GM19193 (cell line): ENCODE data around the gene ESYT3.

Experiments used
- POLR2A ChIP-seq: IDR thresholded peaks from 4 replicates; pipeline ENCODE4 v1.6.1; 2011; ENCODE audit not compliant: insufficient read depth, insufficient read length; ENCODE audit errors: extremely low read depth

The ESYT3 gene

DNA sequence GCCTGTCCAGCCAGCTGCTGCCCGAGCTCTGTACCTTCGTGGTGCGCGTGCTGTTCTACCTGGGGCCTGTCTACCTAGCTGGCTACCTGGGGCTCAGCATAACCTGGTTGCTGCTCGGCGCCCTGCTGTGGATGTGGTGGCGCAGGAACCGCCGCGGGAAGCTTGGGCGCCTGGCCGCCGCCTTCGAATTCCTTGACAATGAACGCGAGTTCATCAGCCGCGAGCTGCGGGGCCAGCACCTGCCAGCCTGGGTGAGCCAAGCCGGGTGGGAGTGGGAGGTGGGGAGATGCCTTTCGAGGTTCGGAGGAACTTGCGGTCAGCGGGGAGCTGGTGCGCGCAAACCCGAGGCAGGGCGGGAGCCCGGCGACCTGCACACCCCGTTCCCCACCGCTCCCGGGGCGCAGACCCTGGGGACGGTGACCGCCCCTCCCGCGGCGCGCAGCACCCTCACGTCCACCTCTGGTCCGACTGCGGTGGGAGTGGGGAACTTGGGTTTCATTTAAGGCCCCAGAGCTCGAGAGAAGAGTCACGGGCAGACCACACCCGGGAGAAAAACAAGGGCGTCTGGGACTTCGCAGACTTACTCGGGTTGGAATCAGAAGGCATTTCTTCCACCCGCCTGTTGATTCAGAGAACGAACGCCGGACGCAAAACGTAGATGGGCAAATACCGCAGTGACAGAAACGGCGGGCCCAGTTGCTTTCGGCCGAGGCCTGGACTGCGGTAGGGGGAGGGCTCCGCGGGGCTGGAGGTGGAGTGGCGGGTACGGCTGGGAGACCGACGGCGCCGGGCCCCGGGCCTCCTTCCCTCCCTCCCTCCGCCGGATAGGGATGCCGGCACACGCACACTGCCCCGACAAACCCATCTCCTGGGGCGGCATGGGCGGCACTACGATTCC lies 708 bp downstream of the ESYT3 start:
- no peak for TF ChIP-seq POLR2A

DNA sequence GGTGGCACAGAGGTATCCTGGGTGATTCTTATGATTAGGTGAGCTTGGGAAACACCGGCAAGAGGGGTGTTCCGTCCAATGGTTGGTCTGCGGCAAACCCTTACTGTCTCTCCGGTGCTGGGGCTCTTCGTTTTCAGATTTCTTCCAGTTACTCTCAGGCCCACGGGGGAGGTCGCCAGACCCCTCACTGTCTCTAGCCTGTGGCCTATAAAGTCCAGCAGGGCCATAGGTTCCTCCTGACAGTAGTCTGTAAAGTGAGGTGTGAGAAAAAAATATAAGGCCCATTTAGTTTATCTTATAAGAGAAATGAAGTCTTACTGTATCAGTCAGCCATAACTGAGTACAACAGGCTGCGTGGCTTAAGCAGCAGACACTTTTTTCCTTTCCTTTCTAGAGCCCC lies 1.4 kb downstream of the ESYT3 start:
- no peak for TF ChIP-seq POLR2A

DNA sequence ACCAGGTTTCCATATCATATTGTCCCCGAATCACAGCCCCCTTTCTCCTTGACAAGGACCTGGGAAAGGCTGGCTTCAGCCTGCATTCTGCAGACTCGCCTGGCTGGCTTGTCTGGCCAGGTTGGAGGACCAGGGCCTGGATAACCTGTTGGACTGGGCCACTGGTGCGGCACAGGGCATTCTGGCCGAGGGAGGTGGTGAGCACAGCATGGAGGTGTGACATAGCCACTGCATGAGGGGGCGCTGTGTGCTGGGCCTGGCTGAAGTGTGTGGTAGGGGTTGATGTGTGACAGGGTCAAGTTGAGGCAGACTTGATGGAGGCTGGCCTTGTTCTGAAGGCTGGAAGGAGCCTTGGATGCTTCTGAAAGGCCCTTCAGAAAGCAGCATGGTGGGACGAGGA lies 2.9 kb downstream of the ESYT3 start:
- no peak for TF ChIP-seq POLR2A

DNA sequence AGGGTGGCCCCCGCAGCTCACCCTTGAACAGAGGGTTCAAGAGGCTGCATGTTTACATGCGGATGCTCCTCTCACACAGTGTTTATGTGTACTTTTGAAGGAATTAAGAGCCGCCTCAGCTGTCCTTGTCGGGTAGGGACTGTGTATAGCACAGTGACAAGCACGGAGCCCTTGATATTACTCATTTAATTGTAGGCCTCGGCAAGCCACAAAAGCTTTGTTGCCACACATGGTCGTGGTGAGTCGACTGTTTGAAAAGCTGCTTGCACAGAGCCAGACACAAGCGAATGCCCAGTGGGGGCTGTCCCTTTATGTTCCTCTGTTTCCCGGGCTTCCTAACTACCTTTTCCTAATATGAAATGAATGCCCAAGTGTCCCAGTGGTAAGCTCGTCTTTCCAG lies 4.5 kb downstream of the ESYT3 start:
- TF ChIP-seq POLR2A, result no peak

DNA sequence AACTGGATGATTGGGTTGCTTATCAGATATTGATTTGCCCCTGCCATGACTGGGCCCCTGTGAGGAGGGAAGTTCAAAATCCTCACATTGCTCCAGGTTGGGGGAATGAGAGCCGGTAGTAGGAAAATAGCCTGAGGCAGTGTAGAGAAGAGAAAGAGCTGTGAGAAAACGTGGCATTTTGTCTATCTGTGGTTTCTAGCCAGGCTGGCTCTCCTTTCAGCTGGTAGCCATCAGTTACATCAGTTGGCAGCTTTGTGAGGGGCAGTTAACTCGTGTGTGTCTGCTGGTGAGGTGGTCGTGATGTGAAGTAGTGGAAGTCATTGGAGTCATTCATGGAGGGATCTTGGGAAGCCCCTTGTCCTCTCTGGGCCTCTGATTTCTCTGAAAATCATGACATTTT lies 5.2 kb downstream of the ESYT3 start:
- no peak for TF ChIP-seq POLR2A

DNA sequence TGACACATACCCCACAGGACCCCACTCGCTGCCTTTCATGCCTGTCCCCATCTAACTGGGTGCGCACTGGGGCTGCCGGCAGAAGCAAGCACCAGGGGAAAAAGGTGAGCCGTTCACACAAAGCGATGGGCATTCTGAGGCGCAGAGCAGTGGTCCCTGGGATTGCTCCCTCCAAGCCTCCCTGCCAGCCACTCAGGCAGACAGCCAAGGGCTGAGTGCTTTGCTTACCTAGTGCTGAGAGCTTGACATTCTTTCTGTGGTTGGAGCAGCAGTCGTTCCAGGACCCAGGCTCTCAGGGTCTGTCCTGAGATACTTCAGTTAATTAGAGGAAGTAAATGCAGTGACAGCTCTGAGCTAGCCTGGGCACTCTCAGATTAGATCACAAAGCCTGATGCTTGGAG lies 5.7 kb downstream of the ESYT3 start:
- TF ChIP-seq POLR2A, result no peak

DNA sequence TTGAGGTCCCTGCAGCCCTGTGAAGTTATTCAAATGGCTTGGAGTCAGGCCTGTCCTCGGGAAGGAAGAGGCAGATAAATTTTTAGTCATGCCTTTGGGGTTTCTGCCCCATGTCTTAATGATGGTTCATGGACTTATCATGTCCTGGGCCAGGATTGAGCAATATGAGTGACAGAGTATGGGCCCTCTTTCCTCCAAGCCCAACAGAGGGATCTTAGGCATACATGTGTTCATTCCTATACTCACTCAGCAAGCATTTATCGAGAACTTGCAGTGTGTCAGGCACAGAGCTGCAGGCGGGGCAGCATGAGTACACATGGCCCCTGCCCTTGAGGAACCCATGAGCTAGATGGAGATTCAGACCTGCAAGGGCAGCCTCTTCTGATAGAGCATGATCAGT lies 6.2 kb downstream of the ESYT3 start:
- TF ChIP-seq POLR2A, result no peak

DNA sequence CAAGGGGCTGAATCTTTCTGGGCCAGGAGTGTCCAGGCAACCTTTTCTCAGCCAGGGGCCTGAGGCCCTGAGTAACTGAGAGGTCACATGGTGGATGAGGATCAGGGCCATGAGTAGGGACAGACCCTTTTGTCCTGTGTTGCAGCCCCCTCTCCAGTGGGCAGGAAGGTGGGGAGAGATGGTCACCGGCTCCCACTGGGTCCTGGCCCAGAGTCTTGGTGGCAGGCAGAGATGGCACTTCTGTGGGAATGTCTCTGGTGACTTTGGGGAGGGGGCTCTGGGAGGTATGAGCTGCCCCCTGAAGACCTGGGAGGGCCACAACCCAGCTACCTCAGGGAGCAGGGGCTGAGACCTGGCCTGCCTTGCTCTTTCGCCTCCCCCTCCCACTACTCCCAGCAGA lies 6.8 kb downstream of the ESYT3 start:
- TF ChIP-seq POLR2A, result no peak

DNA sequence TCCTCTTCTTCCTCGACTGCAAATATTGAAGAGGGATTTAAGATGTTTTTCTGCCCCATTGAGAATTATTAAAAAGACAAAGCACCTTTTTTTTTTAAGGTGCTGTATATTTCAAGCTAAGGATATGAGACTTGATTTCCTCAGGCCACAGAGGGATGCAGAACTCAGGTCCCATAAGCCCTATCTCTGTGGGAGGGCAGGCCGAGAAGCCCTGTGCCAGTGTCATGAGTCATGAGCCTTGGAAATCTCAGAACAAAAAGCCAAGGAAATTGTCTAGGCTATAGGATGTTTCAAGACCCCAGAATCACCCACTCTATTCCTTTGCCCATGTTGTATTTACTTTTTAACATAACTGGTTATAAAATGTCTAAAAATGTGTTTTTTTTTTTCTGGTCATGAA lies 7.3 kb downstream of the ESYT3 start:
- TF ChIP-seq POLR2A, result no peak

DNA sequence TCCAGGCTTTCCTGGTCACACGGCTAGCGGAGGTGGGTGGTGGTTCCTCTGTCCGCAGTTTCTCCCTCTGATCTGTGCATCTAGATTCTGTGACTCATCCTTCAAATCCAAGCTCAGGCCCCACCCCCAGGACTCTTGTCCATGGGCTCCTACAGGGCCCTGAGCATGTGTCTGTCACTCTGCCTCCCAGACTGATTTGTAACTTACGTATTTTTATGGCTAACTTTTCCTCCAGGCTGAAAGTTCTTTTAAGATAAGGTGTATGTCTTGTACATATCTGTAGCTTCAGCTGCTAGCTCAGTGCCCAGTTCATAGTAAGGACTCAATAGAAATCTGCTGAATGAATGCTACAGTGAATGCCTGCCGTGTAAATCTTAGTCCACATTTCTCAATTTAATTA lies 8.0 kb downstream of the ESYT3 start:
- no peak for TF ChIP-seq POLR2A

DNA sequence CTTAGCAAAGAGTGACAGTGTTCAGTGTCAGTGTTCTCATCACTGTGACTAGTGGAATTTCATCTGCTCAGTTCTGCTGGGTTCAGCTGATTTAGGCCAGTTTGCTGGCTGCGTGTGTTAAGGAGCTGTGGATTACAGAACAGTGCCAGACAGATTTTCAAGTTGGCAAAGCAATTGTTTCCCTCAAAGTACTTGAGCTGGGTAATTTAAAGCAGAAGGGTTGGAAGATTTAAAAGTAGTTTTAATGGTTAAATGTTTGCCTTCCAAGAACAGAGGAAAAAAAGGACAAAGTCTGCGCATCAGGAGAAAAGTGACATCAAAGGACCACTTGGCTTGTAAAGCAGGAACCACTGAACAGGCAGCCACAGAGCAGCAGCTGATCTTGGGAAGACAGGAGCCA lies 8.7 kb downstream of the ESYT3 start:
- TF ChIP-seq POLR2A, result no peak

DNA sequence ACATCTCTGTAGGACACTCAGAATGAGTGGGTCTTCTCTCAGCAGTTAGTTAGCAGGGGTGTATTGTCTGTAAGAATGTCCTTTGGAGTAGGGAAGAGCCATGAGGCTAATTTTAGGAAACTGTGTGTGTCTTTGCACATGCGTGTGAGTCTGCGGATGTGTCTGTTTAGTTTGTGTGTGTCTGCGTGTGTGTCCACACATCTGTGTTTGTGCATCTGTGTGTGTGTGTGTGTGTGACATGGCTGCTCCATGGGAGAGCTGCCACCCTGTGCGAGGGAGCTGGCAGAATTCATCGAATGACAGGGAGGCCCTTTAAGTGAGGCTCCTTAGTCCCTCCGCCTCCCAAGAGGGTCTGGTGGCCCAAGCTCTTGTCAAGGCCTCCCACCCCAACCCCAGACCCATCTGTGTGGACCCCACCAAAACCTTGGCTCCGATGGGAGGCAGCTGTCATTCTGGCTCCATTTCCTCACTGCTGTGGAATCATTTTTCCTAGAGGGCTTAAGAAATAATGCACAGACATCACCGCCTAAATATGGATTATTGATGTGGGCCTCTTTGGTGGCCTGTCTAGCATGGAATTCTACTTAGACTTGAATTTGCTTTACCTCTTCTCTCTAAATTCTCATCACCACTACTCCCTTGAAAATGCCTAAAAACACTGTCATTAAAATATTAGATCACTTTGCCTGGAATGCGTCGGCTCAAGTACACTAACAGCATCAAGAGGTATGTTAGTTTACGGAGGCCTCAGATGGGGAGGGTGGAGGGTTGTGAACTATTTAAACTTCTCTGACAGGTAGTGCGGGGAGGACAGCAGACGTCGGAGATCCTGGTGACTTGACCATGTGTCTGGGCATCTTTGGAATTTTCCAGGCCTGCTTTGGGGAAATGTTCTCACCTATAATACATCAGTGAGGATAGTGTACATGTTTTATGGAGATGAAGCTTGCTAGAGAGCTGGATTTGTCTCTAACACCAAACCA lies 9.4 kb downstream of the ESYT3 start:
- no peak for TF ChIP-seq POLR2A

DNA sequence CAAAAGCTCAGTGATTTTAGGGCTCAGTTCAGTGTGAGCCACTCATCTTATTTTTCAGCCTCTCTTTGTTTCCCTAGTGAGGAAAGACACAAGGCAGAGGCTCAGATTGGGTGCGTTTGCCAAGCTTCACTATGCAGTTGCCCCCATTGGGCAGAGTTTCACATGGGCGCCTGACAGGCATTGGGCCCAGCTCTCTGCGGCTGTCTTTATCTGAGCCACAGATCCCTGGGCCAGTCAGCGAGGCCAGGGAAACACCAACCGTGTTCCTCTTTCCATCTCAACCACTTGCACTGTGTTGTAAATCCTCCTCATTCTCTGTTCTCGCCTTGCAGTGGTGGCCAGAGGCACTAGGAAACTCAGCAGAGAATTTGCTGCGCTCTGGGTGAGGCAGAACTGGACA lies 10.8 kb downstream of the ESYT3 start:
- no peak for TF ChIP-seq POLR2A

DNA sequence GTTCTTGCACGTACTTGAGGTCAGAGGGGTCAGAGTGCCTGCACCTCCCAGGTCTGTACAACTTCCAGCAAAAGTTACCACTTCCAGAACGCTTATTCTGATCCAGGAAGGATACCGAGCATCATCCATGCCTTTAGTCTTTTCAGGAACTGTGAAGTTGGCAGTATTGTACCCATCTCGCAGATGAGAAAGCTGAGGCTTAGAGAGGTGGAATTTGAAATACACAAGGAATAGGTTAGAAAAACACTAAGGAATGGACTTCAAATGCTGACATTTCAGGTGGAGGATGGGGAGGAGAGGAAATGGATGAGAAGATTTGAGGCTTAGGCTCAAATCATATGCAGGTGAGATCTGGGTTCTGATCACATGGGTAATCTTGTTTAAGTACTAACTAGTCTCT lies 11.2 kb downstream of the ESYT3 start:
- TF ChIP-seq POLR2A, result no peak

DNA sequence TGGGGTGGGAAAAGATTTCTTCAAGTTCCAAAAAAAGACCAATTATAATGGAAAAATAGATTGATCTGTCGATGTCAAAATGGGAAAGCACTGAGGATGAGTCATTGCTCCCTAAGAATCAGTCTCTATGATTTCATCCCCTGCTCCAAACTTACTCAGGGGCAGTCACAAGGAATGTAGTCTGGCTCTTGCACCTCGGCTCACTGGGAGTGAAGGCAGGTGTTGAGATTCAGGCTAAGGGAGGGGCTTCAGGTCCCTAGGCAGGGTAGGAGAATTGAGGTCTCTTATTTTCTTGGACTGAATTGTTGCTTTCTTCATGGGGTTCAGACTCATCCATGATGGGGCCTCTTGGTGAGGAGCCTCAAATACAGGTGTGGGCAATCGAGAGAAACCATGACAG lies 14.2 kb downstream of the ESYT3 start:
- no peak for TF ChIP-seq POLR2A

DNA sequence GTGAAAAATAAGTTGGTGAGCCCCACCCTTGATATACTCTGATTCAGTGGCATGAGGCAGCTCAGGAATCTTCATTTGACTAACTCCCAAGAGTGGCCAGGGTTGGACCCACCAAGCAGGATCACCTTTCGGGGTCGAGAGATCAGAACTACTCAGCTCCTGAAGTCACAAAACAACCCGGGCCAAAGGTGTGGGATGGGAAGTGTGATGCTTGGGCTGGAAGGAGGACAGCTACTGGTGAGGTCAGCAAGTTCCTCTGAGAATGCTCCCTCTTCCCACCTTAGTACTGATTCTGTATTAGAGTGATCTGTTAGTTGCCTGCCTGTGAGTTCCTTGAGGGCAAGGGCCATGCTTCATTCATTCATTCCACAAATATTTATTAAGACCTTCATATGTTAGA lies 15.1 kb downstream of the ESYT3 start:
- no peak for TF ChIP-seq POLR2A
